IPS DF 6.9 (cell line): Measurements from ENCODE around the gene CCNQ.

Source experiments
- DNase-seq: peaks from one replicate; pipeline ENCODE4 v3.0.0-alpha.2; 2013; ENCODE audit warnings: low read depth, low spot score
- H3K27ac ChIP-seq: one replicate; pipeline ENCODE4 v1.5.1; 2013; ENCODE audit warnings: low read length, control low read depth
- H3K27me3 ChIP-seq: 2 replicates; pipeline ENCODE4 v1.6.1; 2013; ENCODE audit warnings: mild to moderate bottlenecking, low read length; ENCODE audit not compliant: control insufficient read depth, insufficient read depth
- H3K36me3 ChIP-seq: 2 replicates; pipeline ENCODE4 v1.6.1; 2013; ENCODE audit warnings: low read length; ENCODE audit not compliant: control insufficient read depth, insufficient read depth
- H3K4me1 ChIP-seq: 2 replicates; pipeline ENCODE4 v1.6.1; 2013; ENCODE audit warnings: low read length; ENCODE audit not compliant: control insufficient read depth, insufficient read depth
- H3K4me3 ChIP-seq: 2 replicates; pipeline ENCODE4 v1.5.1; 2013; ENCODE audit warnings: mild to moderate bottlenecking, low read length
- H3K9me3 ChIP-seq: 2 replicates; pipeline ENCODE4 v1.6.1; 2013; ENCODE audit warnings: low read length, inconsistent platforms; ENCODE audit not compliant: control insufficient read depth, insufficient read depth
- WGBS: extraction: QIAGEN DNeasy Blood & Tissue Kit; methylation state at CpG from one replicate; pipeline ENCODE4 v1.1.7; 2013; ENCODE audit warnings: mixed read lengths, missing lambda C conversion rate; ENCODE audit not compliant: insufficient read length, insufficient coverage; 5-methylcytosine and 5-hydroxymethylcytosine counted together

Gene CCNQ

GRCh38 chrX:153598541-153599191 is at the start of gene CCNQ:
Gene CCNQ (minus strand): TSS chrX:153599139. CDS start chrX:153599073, 66 bp downstream.
- Histone ChIP-seq H3K36me3 (0 out of 2 replicates have a peak, but pooled peaks cover 2% of the 10 kb centered on the region), H3K4me1 (no peaks in the 10 kb centered on the region; the same call in 1 of the 2 replicates), H3K9me3 (no peaks in the 10 kb centered on the region), H3K27ac (no peak within 1 kb of the TSS), H3K4me3 (peak within 1 kb of the TSS; percentile 81; the same call in 1 of the 2 replicates), H3K27me3 (no peaks in the 10 kb centered on the region; the same call in 1 of the 2 replicates)
- no CpG with 5 or more reads among the region's 79 CpGs for WGBS
- DNase-seq: no peak

- Histone ChIP-seq H3K27me3 (peaks cover 52% of the 10 kb centered on the region), H3K4me1 (peaks cover 7% of the 10 kb centered on the region; the same call in 1 of the 2 replicates), H3K36me3 (no peaks in the 10 kb centered on the region), H3K9me3 (no peaks in the 10 kb centered on the region), H3K27ac (no peak overlapping the region), H3K4me3 (no peak overlapping the region; the same call in 1 of the 2 replicates)
- no CpG with 5 or more reads among the region's 85 CpGs for WGBS
- DNase-seq: no peak
Observed at GRCh38 chrX:153647461-153648357, 48.8 kb upstream of the CCNQ start.

- H3K27me3 ChIP-seq: peaks cover 56% of the 10 kb centered on the region
- no CpG with 5 or more reads among the region's 53 CpGs for WGBS
- H3K4me1 ChIP-seq: peaks cover 7% of the 10 kb centered on the region; the same call in 1 of the 2 replicates
- H3K36me3 ChIP-seq: no peaks in the 10 kb centered on the region
- DNase-seq: no peak
- H3K4me3 ChIP-seq: peak within 1 kb of the TSS; percentile 46; the same call in 1 of the 2 replicates
- H3K27ac ChIP-seq: no peak within 1 kb of the TSS
- no peaks in the 10 kb centered on the region for H3K9me3 ChIP-seq
Observed at GRCh38 chrX:153646620-153647373, 47.9 kb upstream of the CCNQ start, which contains the start of gene DUSP9. Gene DUSP9 (plus strand): TSS chrX:153647203. CDS start chrX:153647954, 751 bp downstream.

- H3K9me3 ChIP-seq: no peaks in the 10 kb centered on the region
- WGBS: no CpG with 5 or more reads among the region's 10 CpGs
- peaks cover 7% of the 10 kb centered on the region; the same call in 1 of the 2 replicates for H3K4me1 ChIP-seq
- no peak overlapping the region for H3K27ac ChIP-seq
- H3K4me3 ChIP-seq: no peak overlapping the region
- H3K27me3 ChIP-seq: peaks cover 60% of the 10 kb centered on the region
- no peak for DNase-seq
- no peaks in the 10 kb centered on the region for H3K36me3 ChIP-seq
Observed at GRCh38 chrX:153645921-153646488, 47.1 kb upstream of the CCNQ start.

- H3K36me3 ChIP-seq: no peaks in the 10 kb centered on the region
- no peaks in the 10 kb centered on the region for H3K9me3 ChIP-seq
- H3K27me3 ChIP-seq: peaks cover 61% of the 10 kb centered on the region
- no peak for DNase-seq
- no peak overlapping the region for H3K4me3 ChIP-seq
- H3K27ac ChIP-seq: no peak overlapping the region
- H3K4me1 ChIP-seq: peaks cover 7% of the 10 kb centered on the region; the same call in 1 of the 2 replicates
- WGBS: no CpG with 5 or more reads among the region's 6 CpGs
Observed at GRCh38 chrX:153645151-153645550, 46.2 kb upstream of the CCNQ start.

- Histone ChIP-seq H3K4me3 (peak overlapping the region; percentile 8; the same call in 1 of the 2 replicates), H3K36me3 (no peaks in the 10 kb centered on the region), H3K27me3 (peaks cover 61% of the 10 kb centered on the region), H3K27ac (no peak overlapping the region), H3K4me1 (peaks cover 5% of the 10 kb centered on the region; the same call in 1 of the 2 replicates), H3K9me3 (no peaks in the 10 kb centered on the region)
- DNase-seq: no peak
- no CpG with 5 or more reads among the region's 46 CpGs for WGBS
Observed at GRCh38 chrX:153644356-153645125, 45.6 kb upstream of the CCNQ start.

GRCh38 chrX:153643431-153644351 is 44.8 kb upstream of the CCNQ start:
- no peak overlapping the region for H3K27ac ChIP-seq
- no peak for DNase-seq
- no peaks in the 10 kb centered on the region for H3K36me3 ChIP-seq
- peaks cover 5% of the 10 kb centered on the region; the same call in 1 of the 2 replicates for H3K4me1 ChIP-seq
- no CpG with 5 or more reads among the region's 84 CpGs for WGBS
- H3K9me3 ChIP-seq: no peaks in the 10 kb centered on the region
- H3K27me3 ChIP-seq: peaks cover 57% of the 10 kb centered on the region
- H3K4me3 ChIP-seq: peak overlapping the region; percentile 17; the same call in 1 of the 2 replicates

- DNase-seq: no peak
- Histone ChIP-seq H3K36me3 (no peaks in the 10 kb centered on the region), H3K4me1 (peaks cover 5% of the 10 kb centered on the region; the same call in 1 of the 2 replicates), H3K27me3 (peaks cover 50% of the 10 kb centered on the region), H3K27ac (no peak overlapping the region), H3K4me3 (peak overlapping the region; percentile 6; the same call in 1 of the 2 replicates), H3K9me3 (no peaks in the 10 kb centered on the region)
- no CpG with 5 or more reads among the region's 48 CpGs for WGBS
Observed at GRCh38 chrX:153642655-153643430, 43.9 kb upstream of the CCNQ start.
